Measurements from ENCODE around the gene COMMD9. TPM values are rescaled to one million over a fixed set of nuclear protein-coding genes. Genes with fewer than 3 reads are reported as not detected.
"Not testable (repeated sequence)": the region's sequence is repeated elsewhere in the genome, so short reads cannot be mapped to it uniquely, and the experiment has no call there.

COMMD9 gene
- total and polyA plus RNA-seq, 2 donors from 2014 or later: 64.7 to 182 TPM

DNA sequence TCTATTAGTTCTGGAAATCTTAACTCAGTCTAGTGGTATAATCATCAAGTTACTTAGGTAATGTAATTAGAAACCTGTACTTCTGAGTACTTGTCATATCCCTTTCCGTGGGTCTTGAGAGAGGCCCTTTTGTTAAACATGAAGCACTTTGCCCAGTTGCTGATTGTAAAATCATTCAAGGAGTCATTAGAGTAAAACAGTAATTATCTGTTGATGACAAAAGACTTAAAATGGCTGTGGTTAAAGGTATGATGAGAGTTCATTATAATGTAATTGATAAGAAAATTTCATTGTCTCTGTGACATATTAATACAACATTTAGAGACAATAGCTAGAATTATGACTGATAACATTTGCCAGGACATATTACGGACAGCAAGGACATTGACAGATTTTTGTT, 41.2 kb upstream of the COMMD9 start:
- no peak for FAIRE-seq
- no peaks in the 10 kb centered on the region for H3K27me3 ChIP-seq (ENCODE audit: control insufficient read depth, insufficient read depth, low read length)

DNA sequence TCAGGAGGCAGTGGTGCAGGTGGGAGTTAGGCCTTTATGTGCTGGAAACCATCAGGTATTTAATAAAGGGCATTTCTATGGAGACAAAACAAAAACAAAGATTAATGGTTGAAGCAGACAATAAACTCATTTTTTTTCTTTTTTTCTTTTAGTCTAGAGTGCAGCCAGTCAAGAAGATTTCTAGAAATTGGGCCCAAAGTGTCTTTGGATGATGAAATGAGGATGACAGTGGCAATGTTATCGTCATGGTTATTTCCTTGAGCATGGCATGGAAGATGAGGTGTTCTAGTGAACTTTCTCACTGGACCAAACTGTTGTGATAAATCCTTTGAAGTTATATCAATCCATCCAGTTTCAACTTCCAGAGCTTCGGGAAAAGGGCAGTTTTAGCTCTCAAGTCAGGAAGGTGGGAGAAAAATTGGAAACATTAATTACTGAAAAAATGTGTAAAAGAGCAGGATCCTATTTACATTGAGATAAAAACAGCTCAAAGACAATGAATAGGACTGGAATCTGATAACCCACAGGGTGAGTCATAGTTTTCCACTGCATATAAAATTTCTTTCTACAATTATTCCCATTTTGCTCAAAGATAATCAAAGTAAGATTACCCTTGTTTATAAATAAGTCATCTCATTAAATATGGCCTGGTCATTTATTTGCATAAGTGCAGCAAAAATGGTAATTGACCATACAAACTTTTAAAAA, 39.9 kb upstream of the COMMD9 start:
- Histone ChIP-seq H3K27ac (ENCODE audit: low read depth in 2 of 2, low read length in 2 of 2) (no peak overlapping the region), H3K4me3 (ENCODE audit: low read length in 3 of 3) (no peak overlapping the region), H3K36me3 (ENCODE audit: control insufficient read depth in 2 of 3, insufficient read depth in 3 of 3, low read length in 3 of 3) (no peaks in the 10 kb centered on the region), H3K27me3 (ENCODE audit: control insufficient read depth, insufficient read depth, low read length) (no peaks in the 10 kb centered on the region), H3K9ac (ENCODE audit: low read length in 3 of 3) (no peak overlapping the region), H3K4me1 (ENCODE audit: control insufficient read depth in 2 of 3, insufficient read depth in 2 of 3, low read depth in 1 of 3, low read length in 3 of 3) (peaks cover 0 to 2% (median 0%) of the 10 kb centered on the region in 3 donors), H3K9me3 (ENCODE audit: control insufficient read depth in 2 of 3, insufficient read depth in 1 of 3, low read length in 3 of 3) (no peaks in the 10 kb centered on the region)
- TF ChIP-seq, protein P1, sequence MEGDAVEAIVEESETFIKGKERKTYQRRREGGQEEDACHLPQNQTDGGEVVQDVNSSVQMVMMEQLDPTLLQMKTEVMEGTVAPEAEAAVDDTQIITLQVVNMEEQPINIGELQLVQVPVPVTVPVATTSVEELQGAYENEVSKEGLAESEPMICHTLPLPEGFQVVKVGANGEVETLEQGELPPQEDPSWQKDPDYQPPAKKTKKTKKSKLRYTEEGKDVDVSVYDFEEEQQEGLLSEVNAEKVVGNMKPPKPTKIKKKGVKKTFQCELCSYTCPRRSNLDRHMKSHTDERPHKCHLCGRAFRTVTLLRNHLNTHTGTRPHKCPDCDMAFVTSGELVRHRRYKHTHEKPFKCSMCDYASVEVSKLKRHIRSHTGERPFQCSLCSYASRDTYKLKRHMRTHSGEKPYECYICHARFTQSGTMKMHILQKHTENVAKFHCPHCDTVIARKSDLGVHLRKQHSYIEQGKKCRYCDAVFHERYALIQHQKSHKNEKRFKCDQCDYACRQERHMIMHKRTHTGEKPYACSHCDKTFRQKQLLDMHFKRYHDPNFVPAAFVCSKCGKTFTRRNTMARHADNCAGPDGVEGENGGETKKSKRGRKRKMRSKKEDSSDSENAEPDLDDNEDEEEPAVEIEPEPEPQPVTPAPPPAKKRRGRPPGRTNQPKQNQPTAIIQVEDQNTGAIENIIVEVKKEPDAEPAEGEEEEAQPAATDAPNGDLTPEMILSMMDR (IDR thresholded peaks at IDR 0.05; ENCODE audit: borderline replicate concordance, extremely low read depth, insufficient read depth): no peak
- FAIRE-seq (no peak), DNase-seq (no peak)
- intact Hi-C loops (cut with DNase I): no loop called here

More for the DNA sequence above, 41.2 kb upstream of the COMMD9 start:
- Histone ChIP-seq H3K9me3 (ENCODE audit: control insufficient read depth in 2 of 3, insufficient read depth in 1 of 3, low read length in 3 of 3) (no peaks in the 10 kb centered on the region), H3K9ac (ENCODE audit: low read length in 3 of 3) (no peak overlapping the region), H3K27ac (ENCODE audit: low read depth in 2 of 2, low read length in 2 of 2) (no peak overlapping the region), H3K36me3 (ENCODE audit: control insufficient read depth in 2 of 3, insufficient read depth in 3 of 3, low read length in 3 of 3) (no peaks in the 10 kb centered on the region), H3K4me3 (ENCODE audit: low read length in 3 of 3) (no peak overlapping the region), H3K4me1 (ENCODE audit: control insufficient read depth in 2 of 3, insufficient read depth in 2 of 3, low read depth in 1 of 3, low read length in 3 of 3) (peaks cover 0 to 2% (median 0%) of the 10 kb centered on the region in 3 donors)
- TF ChIP-seq, protein P1 (IDR thresholded peaks at IDR 0.05; ENCODE audit: borderline replicate concordance, extremely low read depth, insufficient read depth): no peak
- intact Hi-C loops (cut with DNase I): no loop called here
- DNase-seq: no peak

DNA sequence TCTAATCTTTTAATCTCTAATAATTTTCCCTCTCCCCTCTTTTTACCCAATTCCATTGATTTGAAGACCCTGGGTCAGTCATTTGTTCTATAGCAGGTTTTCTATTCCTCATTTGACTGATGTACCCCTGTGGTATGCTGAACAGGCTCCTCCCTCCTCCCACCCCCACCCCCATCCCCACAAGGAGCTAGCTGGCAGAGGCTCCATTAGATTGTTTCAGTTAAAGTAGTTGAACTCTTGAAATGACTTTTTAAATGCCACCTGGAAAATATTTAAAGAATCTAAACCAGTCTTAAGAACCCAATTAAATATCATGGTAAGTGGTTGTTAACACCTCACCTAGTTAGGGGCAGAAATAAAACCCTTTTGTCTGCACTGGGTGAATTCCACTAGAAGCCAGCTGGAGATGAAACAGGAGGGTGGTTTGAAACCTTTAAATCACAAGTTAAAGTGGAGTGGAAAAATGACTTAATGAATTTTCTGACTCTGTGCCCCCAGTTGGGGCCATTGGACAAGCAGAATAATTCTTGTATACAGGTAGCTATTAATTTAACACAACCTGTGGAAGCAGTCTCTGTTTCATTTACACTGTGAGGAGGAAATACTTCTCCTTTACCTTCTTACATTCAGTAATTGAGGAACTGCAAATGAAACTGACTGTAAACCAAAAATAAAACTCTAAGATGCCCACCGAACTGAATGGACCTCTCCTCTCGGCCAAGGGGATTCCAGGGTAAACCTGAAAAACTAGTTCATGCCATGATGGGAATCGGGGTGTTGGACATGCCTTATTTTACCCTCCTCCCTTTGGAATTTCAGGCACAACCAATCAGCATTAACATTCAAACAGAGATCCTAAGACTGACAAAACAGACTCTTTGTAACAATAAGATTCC, 37.5 kb upstream of the COMMD9 start:
- Histone ChIP-seq H3K4me3 (ENCODE audit: low read length in 3 of 3) (no peak overlapping the region), H3K9me3 (ENCODE audit: control insufficient read depth in 2 of 3, insufficient read depth in 1 of 3, low read length in 3 of 3) (no peaks in the 10 kb centered on the region), H3K4me1 (ENCODE audit: control insufficient read depth in 2 of 3, insufficient read depth in 2 of 3, low read depth in 1 of 3, low read length in 3 of 3) (peaks cover 0 to 2% (median 0%) of the 10 kb centered on the region in 3 donors), H3K27ac (ENCODE audit: low read depth in 2 of 2, low read length in 2 of 2) (no peak overlapping the region), H3K27me3 (ENCODE audit: control insufficient read depth, insufficient read depth, low read length) (no peaks in the 10 kb centered on the region), H3K36me3 (ENCODE audit: control insufficient read depth in 2 of 3, insufficient read depth in 3 of 3, low read length in 3 of 3) (no peaks in the 10 kb centered on the region), H3K9ac (ENCODE audit: low read length in 3 of 3) (no peak overlapping the region)
- FAIRE-seq (no peak), DNase-seq (peak in 1 of 5 donors; percentile 48)
- intact Hi-C loops (cut with DNase I): no loop called here
- TF ChIP-seq, protein P1 (IDR thresholded peaks at IDR 0.05; ENCODE audit: borderline replicate concordance, extremely low read depth, insufficient read depth): no peak

DNA sequence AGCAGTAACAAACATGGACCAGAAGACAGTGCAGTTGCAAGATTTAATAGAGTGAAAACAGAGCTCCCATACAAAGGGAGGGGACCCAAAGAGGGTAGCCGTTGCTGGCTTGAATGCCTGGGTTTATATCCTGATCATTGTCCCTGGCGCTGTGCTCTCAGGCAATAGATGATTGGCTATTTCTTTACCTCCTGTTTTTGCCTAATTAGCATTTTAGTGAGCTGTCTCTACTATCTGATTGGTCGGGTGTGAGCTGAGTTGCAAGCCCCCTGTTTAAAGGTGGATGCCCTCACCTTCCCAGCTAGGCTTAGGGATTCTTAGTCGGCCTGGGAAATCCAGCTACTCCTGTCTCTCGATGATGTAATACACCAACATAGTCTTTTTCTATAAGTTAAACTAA, 36.2 kb upstream of the COMMD9 start:
- FAIRE-seq; H3K27ac ChIP-seq (ENCODE audit: low read depth in 2 of 2, low read length in 2 of 2); H3K36me3 ChIP-seq (ENCODE audit: control insufficient read depth in 2 of 3, insufficient read depth in 3 of 3, low read length in 3 of 3); H3K4me1 ChIP-seq (ENCODE audit: control insufficient read depth in 2 of 3, insufficient read depth in 2 of 3, low read depth in 1 of 3, low read length in 3 of 3); H3K9me3 ChIP-seq (ENCODE audit: control insufficient read depth in 2 of 3, insufficient read depth in 1 of 3, low read length in 3 of 3); H3K27me3 ChIP-seq (ENCODE audit: control insufficient read depth, insufficient read depth, low read length); intact Hi-C loops (cut with DNase I); H3K9ac ChIP-seq (ENCODE audit: low read length in 3 of 3); DNase-seq; H3K4me3 ChIP-seq (ENCODE audit: low read length in 3 of 3): not testable (repeated sequence)

DNA sequence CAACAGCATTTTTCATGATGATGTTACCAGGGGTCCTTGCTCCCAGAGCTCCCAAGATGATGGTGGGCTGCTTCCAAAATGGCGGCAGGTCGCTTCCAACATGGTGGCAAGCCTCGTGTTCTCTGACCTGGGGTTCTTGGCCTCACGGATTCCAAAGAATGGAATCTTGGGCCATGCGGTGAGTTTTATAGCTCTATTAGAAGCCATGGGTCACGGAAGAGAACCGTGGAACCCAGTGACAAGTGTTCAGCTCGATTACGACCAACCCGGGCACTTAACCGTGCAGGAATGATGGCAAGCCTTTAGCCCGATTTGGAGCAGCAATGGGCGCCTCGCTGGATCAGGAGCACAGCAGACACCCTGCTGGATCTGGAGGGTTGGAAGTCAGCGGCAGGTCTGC, 35.7 kb upstream of the COMMD9 start:
- FAIRE-seq; H3K27me3 ChIP-seq (ENCODE audit: control insufficient read depth, insufficient read depth, low read length); DNase-seq; H3K27ac ChIP-seq (ENCODE audit: low read depth in 2 of 2, low read length in 2 of 2); H3K9ac ChIP-seq (ENCODE audit: low read length in 3 of 3); H3K9me3 ChIP-seq (ENCODE audit: control insufficient read depth in 2 of 3, insufficient read depth in 1 of 3, low read length in 3 of 3); H3K36me3 ChIP-seq (ENCODE audit: control insufficient read depth in 2 of 3, insufficient read depth in 3 of 3, low read length in 3 of 3); H3K4me1 ChIP-seq (ENCODE audit: control insufficient read depth in 2 of 3, insufficient read depth in 2 of 3, low read depth in 1 of 3, low read length in 3 of 3); intact Hi-C loops (cut with DNase I); H3K4me3 ChIP-seq (ENCODE audit: low read length in 3 of 3): not testable (repeated sequence)
